MCF 10A (cell line): ENCODE results near the gene PCNX1. TPM values are rescaled to one million over a fixed set of nuclear protein-coding genes. Genes with fewer than 3 reads are reported as not detected.

Experiments
- BruUV-seq: library from RNA; stranded (reverse); fragments of 400-500 nt; replicated peaks from 2 replicates; lab custom pipeline; 2021; lab: Mats Ljungman, UMichigan
- CTCF ChIA-PET: fragments of 300-600 bp; sonication (Branson Sonifier 250); formaldehyde crosslinking; extraction: SDS; loops from one replicate; lab custom pipeline; 2021; ENCODE audit warnings: antibody characterized with exemption, inconsistent platforms; lab: Yijun Ruan, JAX
- POLR2A ChIA-PET: fragments of 300-600, 350-650 bp; sonication (Branson Sonifier 250); formaldehyde crosslinking; extraction: SDS; loops from one replicate; lab custom pipeline; 2020; ENCODE audit warnings: antibody characterized with exemption, inconsistent platforms; lab: Yijun Ruan, JAX
- DNase-seq: peaks from one replicate; pipeline ENCODE4 v3.0.0-alpha.2; 2018; ENCODE audit not compliant: unreplicated experiment
- H3K27ac Mint-ChIP-seq: one replicate; pipeline ENCODE4 v1.8.0; 2022; ENCODE audit warnings: mild to moderate bottlenecking, low read depth, mixed read lengths; ENCODE audit not compliant: unreplicated experiment
- H3K27me3 Mint-ChIP-seq: one replicate; pipeline ENCODE4 v1.8.0; 2022; ENCODE audit warnings: mixed read lengths; ENCODE audit not compliant: insufficient read depth, unreplicated experiment
- H3K36me3 Mint-ChIP-seq: one replicate; pipeline ENCODE4 v1.8.0; 2022; ENCODE audit warnings: mild to moderate bottlenecking, moderate library complexity, mixed read lengths; ENCODE audit not compliant: insufficient read depth, unreplicated experiment
- H3K4me1 Mint-ChIP-seq: one replicate; pipeline ENCODE4 v1.8.0; 2022; ENCODE audit warnings: mixed read lengths; ENCODE audit not compliant: insufficient read depth, unreplicated experiment
- H3K4me3 Mint-ChIP-seq: one replicate; pipeline ENCODE4 v1.8.0; 2022; ENCODE audit warnings: mild to moderate bottlenecking, moderate library complexity, mixed read lengths; ENCODE audit not compliant: unreplicated experiment
- H3K9me3 Mint-ChIP-seq: one replicate; pipeline ENCODE4 v1.8.0; 2022; ENCODE audit warnings: mixed read lengths; ENCODE audit not compliant: unreplicated experiment
- CTCF ChIP-seq: fragments of 200-600 bp; IDR thresholded peaks from one replicate; pipeline ENCODE4 v1.8.0; 2022; ENCODE audit warnings: antibody characterized with exemption, mild to moderate bottlenecking; ENCODE audit not compliant: unreplicated experiment
- intact Hi-C: fragments of 100-400 bp; cut with micrococcal nuclease; formaldehyde crosslinking; loops from 2 replicates; pipeline ENCODE4 v1.14.1; 2022
- total RNA-seq: library from RNA; stranded (reverse); gene quantifications from 2 replicates; pipeline ENCODE4 v1.2.3, GENCODE V29; 2022

The PCNX1 gene
- total RNA-seq, 1 experiment from 2014 or later = 55.6 TPM

- CTCF ChIA-PET = interaction anchor here (0.6 kb wide), 1 partner anchor 1810 kb away, joined by 3 read pairs; no protein-coding TSS in a partner anchor
- no peak for TF ChIP-seq CTCF
- POLR2A ChIA-PET = no interaction called here
- Mint-ChIP-seq H3K4me3 (no peak overlapping the region), H3K27me3 (no peaks in the 10 kb centered on the region), H3K4me1 (peaks cover 6% of the 10 kb centered on the region), H3K36me3 (peaks cover 12% of the 10 kb centered on the region), H3K27ac (peak overlapping the region; percentile 37), H3K9me3 (no peaks in the 10 kb centered on the region)
- no TSS peak for BruUV-seq
- intact Hi-C loops = no loop called here
- no peak for DNase-seq
Observed at GRCh38 chr14:71005076-71005475, 97.8 kb downstream of the PCNX1 start.

GRCh38 chr14:71006200-71006563 is 98.9 kb downstream of the PCNX1 start:
- no peak overlapping the region for H3K4me3 Mint-ChIP-seq
- no peak for DNase-seq
- no peaks in the 10 kb centered on the region for H3K9me3 Mint-ChIP-seq
- ChIA-PET POLR2A (interaction anchor here (0.6 kb wide), 2 partner anchors 9 to 94 kb away, joined by 3 read pairs; no protein-coding TSS in a partner anchor), CTCF (interaction anchor here (0.6 to 0.7 kb wide), 2 partner anchors 503 to 930 kb away, joined by 3 read pairs; no protein-coding TSS in a partner anchor)
- no peak overlapping the region for H3K27ac Mint-ChIP-seq
- H3K4me1 Mint-ChIP-seq = peaks cover 6% of the 10 kb centered on the region
- H3K27me3 Mint-ChIP-seq = no peaks in the 10 kb centered on the region
- peaks cover 12% of the 10 kb centered on the region for H3K36me3 Mint-ChIP-seq
- intact Hi-C loops = no loop called here
- TF ChIP-seq CTCF = no peak
- BruUV-seq = no TSS peak

- no peak for DNase-seq
- CTCF ChIA-PET = interaction anchor here (0.7 kb wide), 1 partner anchor 614 kb away, joined by 3 read pairs; no protein-coding TSS in a partner anchor
- H3K27ac Mint-ChIP-seq = no peak overlapping the region
- peak; percentile 20 for TF ChIP-seq CTCF
- peaks cover 20% of the 10 kb centered on the region for H3K36me3 Mint-ChIP-seq
- H3K4me1 Mint-ChIP-seq = no peaks in the 10 kb centered on the region
- no TSS peak for BruUV-seq
- no peaks in the 10 kb centered on the region for H3K9me3 Mint-ChIP-seq
- intact Hi-C loops = no loop called here
- POLR2A ChIA-PET = no interaction called here
- no peak overlapping the region for H3K4me3 Mint-ChIP-seq
- no peaks in the 10 kb centered on the region for H3K27me3 Mint-ChIP-seq
Observed at GRCh38 chr14:71011479-71011878, 104.2 kb downstream of the PCNX1 start.

- Mint-ChIP-seq H3K4me1 (no peaks in the 10 kb centered on the region), H3K4me3 (no peak overlapping the region), H3K27ac (no peak overlapping the region), H3K27me3 (no peaks in the 10 kb centered on the region), H3K9me3 (no peaks in the 10 kb centered on the region), H3K36me3 (peaks cover 20% of the 10 kb centered on the region)
- DNase-seq = no peak
- intact Hi-C loops = no loop called here
- ChIA-PET POLR2A (interaction anchor here (0.7 kb wide), 1 partner anchor 128 kb away, joined by 3 read pairs; no protein-coding TSS in a partner anchor), CTCF (interaction anchor here (0.7 kb wide), 1 partner anchor 10 kb away, joined by 3 read pairs; no protein-coding TSS in a partner anchor)
- no TSS peak for BruUV-seq
- TF ChIP-seq CTCF = no peak
Observed at GRCh38 chr14:71012888-71013287, 105.6 kb downstream of the PCNX1 start.
